ENCODE results near the gene AKAP13.

DNA sequence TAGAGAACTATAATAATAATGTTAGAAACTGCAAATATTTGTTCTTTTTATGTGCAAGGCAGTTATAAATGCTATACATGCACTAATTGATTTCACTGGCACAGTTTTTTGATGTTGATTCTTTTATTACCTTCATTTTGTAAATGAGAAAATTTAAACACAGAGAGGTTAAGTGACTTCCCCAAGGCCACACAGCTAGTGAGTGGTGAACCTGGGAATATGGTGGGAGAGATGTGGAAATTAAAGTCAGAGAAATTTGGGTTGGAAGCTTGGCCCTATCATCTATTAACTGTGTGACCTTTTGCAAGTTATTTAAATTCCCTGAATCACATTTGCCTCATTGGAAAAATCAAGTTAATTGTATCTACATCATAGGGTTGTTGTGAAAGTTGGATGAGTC lies 39.6 kb upstream of the AKAP13 start:
- TF ChIP-seq, protein P1, sequence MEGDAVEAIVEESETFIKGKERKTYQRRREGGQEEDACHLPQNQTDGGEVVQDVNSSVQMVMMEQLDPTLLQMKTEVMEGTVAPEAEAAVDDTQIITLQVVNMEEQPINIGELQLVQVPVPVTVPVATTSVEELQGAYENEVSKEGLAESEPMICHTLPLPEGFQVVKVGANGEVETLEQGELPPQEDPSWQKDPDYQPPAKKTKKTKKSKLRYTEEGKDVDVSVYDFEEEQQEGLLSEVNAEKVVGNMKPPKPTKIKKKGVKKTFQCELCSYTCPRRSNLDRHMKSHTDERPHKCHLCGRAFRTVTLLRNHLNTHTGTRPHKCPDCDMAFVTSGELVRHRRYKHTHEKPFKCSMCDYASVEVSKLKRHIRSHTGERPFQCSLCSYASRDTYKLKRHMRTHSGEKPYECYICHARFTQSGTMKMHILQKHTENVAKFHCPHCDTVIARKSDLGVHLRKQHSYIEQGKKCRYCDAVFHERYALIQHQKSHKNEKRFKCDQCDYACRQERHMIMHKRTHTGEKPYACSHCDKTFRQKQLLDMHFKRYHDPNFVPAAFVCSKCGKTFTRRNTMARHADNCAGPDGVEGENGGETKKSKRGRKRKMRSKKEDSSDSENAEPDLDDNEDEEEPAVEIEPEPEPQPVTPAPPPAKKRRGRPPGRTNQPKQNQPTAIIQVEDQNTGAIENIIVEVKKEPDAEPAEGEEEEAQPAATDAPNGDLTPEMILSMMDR (IDR thresholded peaks at IDR 0.05) = no peak
- TF ChIP-seq POLR2AphosphoS5 (IDR thresholded peaks at IDR 0.05) = no peak
- no peak for TF ChIP-seq POLR2A (IDR thresholded peaks at IDR 0.05)

Measured in breast epithelium (tissue), 3 donors.